Measurements from ENCODE around the gene PIP5KL1. TPM values are rescaled to one million over a fixed set of nuclear protein-coding genes. Genes with fewer than 3 reads are reported as not detected.

PIP5KL1 gene
- polyA plus RNA-seq, 3 donors: 0.31 to 0.57 (median 0.39) TPM

- Histone ChIP-seq H3K36me3 (replicated peaks in 1 of 2; ENCODE audit: control insufficient read depth in 1 of 2, insufficient read depth in 2 of 2, low read length in 2 of 2) (no peaks in the 10 kb centered on the region), H3K9ac (ENCODE audit: insufficient read depth, low read length, poor library complexity, severe bottlenecking) (no peak overlapping the region), H3K79me2 (ENCODE audit: insufficient read depth, low read length) (no peaks in the 10 kb centered on the region), H4K20me1 (ENCODE audit: insufficient read depth, low read length) (no peaks in the 10 kb centered on the region), H3K4me1 (ENCODE audit: control insufficient read depth in 1 of 2, insufficient read depth in 2 of 2, low read length in 2 of 2) (peaks cover 3 to 10% of the 10 kb centered on the region in 2 donors), H3K9me3 (replicated peaks in 1 of 2; ENCODE audit: control insufficient read depth in 1 of 2, insufficient read depth in 1 of 2, low read length in 2 of 2) (no peaks in the 10 kb centered on the region), H2AFZ (ENCODE audit: insufficient read depth, low read depth, low read length, poor library complexity, severe bottlenecking) (no peak overlapping the region), H3K4me3 (replicated peaks in 1 of 3; ENCODE audit: low read depth in 2 of 3, low read length in 3 of 3) (no peak overlapping the region), H3K27me3 (ENCODE audit: control insufficient read depth in 2 of 2, insufficient read depth in 2 of 2, low read length in 2 of 2) (peaks cover 6 to 20% of the 10 kb centered on the region in 2 donors), H3K27ac (ENCODE audit: low read depth in 1 of 2, low read length in 2 of 2) (no peak overlapping the region), H3K4me2 (replicated peaks; ENCODE audit: extremely low read depth, low read length, poor library complexity, severe bottlenecking) (no peak overlapping the region)
- no peak overlapping the region for H3K27ac Mint-ChIP-seq
- intact Hi-C loops (cut with micrococcal nuclease): loop anchor here in 1 of 2 donors (5.0 kb wide), 1 partner anchor 42 kb away; no protein-coding TSS in a partner anchor
- WGBS (ENCODE audit: insufficient coverage): no CpG with 5 or more reads among the region's 8 CpGs
- no peak for TF ChIP-seq CTCF (IDR thresholded peaks at IDR 0.05)
- no peak overlapping the region for H3K4me3 Mint-ChIP-seq
- H3K9me3 Mint-ChIP-seq: peaks cover 0 to 5% (median 0%) of the 10 kb centered on the region in 7 donors
- peaks cover 15% of the 10 kb centered on the region for H3K4me1 Mint-ChIP-seq
- H3K36me3 Mint-ChIP-seq: no peaks in the 10 kb centered on the region
- no peak for DNase-seq
- peaks cover 18 to 30% (median 18%) of the 10 kb centered on the region in 3 donors for H3K27me3 Mint-ChIP-seq (ENCODE audit: low read depth in 3 of 3)
Measured at GRCh38 chr9:127880143-127880542, 50.4 kb downstream of the PIP5KL1 start.

- intact Hi-C loops (cut with micrococcal nuclease): loop anchor here in 1 of 2 donors (10.0 kb wide), 1 partner anchor 374 kb away; no protein-coding TSS in a partner anchor
- no peak overlapping the region for H3K4me3 ChIP-seq (replicated peaks in 1 of 3; ENCODE audit: low read depth in 2 of 3, low read length in 3 of 3)
- H3K4me1 ChIP-seq (ENCODE audit: control insufficient read depth in 1 of 2, insufficient read depth in 2 of 2, low read length in 2 of 2): peaks cover 3 to 10% of the 10 kb centered on the region in 2 donors
- peaks cover 0 to 5% (median 0%) of the 10 kb centered on the region in 7 donors for H3K9me3 Mint-ChIP-seq
- peaks cover 16 to 25% (median 18%) of the 10 kb centered on the region in 3 donors for H3K27me3 Mint-ChIP-seq (ENCODE audit: low read depth in 3 of 3)
- no peak overlapping the region for H3K9ac ChIP-seq (ENCODE audit: insufficient read depth, low read length, poor library complexity, severe bottlenecking)
- no peak for TF ChIP-seq CTCF (IDR thresholded peaks at IDR 0.05)
- no peak for DNase-seq
- H2AFZ ChIP-seq (ENCODE audit: insufficient read depth, low read depth, low read length, poor library complexity, severe bottlenecking): no peak overlapping the region
- H3K9me3 ChIP-seq (replicated peaks in 1 of 2; ENCODE audit: control insufficient read depth in 1 of 2, insufficient read depth in 1 of 2, low read length in 2 of 2): no peaks in the 10 kb centered on the region
- 72% methylated on average over 5 of the region's 8 CpGs for WGBS (ENCODE audit: insufficient coverage)
- peaks cover 11% of the 10 kb centered on the region for H3K4me1 Mint-ChIP-seq
- no peaks in the 10 kb centered on the region for H4K20me1 ChIP-seq (ENCODE audit: insufficient read depth, low read length)
- no peak overlapping the region for H3K27ac ChIP-seq (ENCODE audit: low read depth in 1 of 2, low read length in 2 of 2)
- no peaks in the 10 kb centered on the region for H3K36me3 ChIP-seq (replicated peaks in 1 of 2; ENCODE audit: control insufficient read depth in 1 of 2, insufficient read depth in 2 of 2, low read length in 2 of 2)
- no peaks in the 10 kb centered on the region for H3K79me2 ChIP-seq (ENCODE audit: insufficient read depth, low read length)
- H3K27ac Mint-ChIP-seq: peak overlapping the region in 1 of 7 donors; percentile 54
- peaks cover 6 to 20% of the 10 kb centered on the region in 2 donors for H3K27me3 ChIP-seq (ENCODE audit: control insufficient read depth in 2 of 2, insufficient read depth in 2 of 2, low read length in 2 of 2)
- H3K36me3 Mint-ChIP-seq: no peaks in the 10 kb centered on the region
- H3K4me2 ChIP-seq (replicated peaks; ENCODE audit: extremely low read depth, low read length, poor library complexity, severe bottlenecking): no peak overlapping the region
- H3K4me3 Mint-ChIP-seq: peak overlapping the region in 1 of 2 donors; percentile 82
Measured at GRCh38 chr9:127878652-127879390, 51.8 kb downstream of the PIP5KL1 start.
